ENCODE results near the gene RIMS4. TPM values are rescaled to one million over a fixed set of nuclear protein-coding genes. Genes with fewer than 3 reads are reported as not detected.

RIMS4 gene
- total and polyA plus RNA-seq, 9 of the 15 experiments (the other 6 are each of a cell fraction or from before 2014, with no cell fraction given) = 0.04 TPM; not detected in 8

DNA sequence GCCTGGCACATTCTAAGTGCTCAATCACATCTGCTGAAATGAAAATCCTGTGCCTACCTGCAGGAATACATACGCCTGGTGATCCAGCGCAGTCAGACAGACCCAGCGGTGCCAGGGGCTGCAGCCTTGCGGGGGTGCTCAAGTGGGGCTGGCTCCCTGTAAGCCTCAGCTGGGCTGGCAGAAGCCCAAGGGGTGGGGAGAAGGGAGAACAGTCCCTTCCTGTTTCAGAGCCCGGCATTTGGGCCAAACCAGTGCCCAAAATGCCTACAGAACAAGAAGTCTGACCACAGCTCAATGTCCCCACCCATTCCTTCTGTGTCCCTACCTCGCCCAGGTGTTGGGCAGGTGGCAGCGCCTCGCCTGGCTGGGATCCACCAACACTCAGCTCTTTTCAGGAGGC lies 42.1 kb downstream of the RIMS4 start (continued):
- no peak for TF ChIP-seq SRF (CRISPR knock-in tag; IDR thresholded peaks at IDR 0.05)

- Histone ChIP-seq H3K9me1 (ENCODE audit: control insufficient read depth, insufficient read depth, low read length) (no peaks in the 10 kb centered on the region), H3K4me1 (replicated peaks in 1 of 2; ENCODE audit: control insufficient read depth in 2 of 2, insufficient read depth in 2 of 2, low read length in 2 of 2) (no peaks in the 10 kb centered on the region), H3K9me3 (replicated peaks; ENCODE audit: control insufficient read depth, insufficient read depth, low read depth, low read length) (no peaks in the 10 kb centered on the region), H3K27me3 (ENCODE audit: control insufficient read depth in 2 of 2, insufficient read depth in 2 of 2, low read length in 2 of 2) (peaks cover 0 to 41% of the 10 kb centered on the region in 2 experiments; a peak in 4 of 5 replicates), H3K36me3 (ENCODE audit: control insufficient read depth, insufficient read depth, low read length) (no peaks in the 10 kb centered on the region), H2AFZ (ENCODE audit: low read depth, low read length) (no peak overlapping the region), H4K20me1 (replicated peaks; ENCODE audit: control insufficient read depth, insufficient read depth, low read length) (peaks cover 4% of the 10 kb centered on the region; the same call in 1 of the 2 replicates), H3K27ac (ENCODE audit: extremely low read depth, low read depth, low read length) (no peak overlapping the region), H3K4me3 (no peak overlapping the region), H3K9ac (ENCODE audit: insufficient read depth in 1 of 2, low read depth in 2 of 2, low read length in 2 of 2) (no peak overlapping the region), H3K4me2 (ENCODE audit: insufficient read depth, low read length) (no peak overlapping the region), H3K79me2 (ENCODE audit: control insufficient read depth, insufficient read depth, low read length) (no peaks in the 10 kb centered on the region)
- in situ Hi-C loops (cut with MboI) = no loop called here
- FAIRE-seq (no peak), DNase-seq (ENCODE audit: extremely low read depth in 1 of 4, low spot score in 3 of 4) (no peak), ATAC-seq (no peak; the same call in 2 of the 3 replicates)
- intact Hi-C loops (cut with micrococcal nuclease) = no loop called here
- TF ChIP-seq SP1 (CRISPR knock-in tag; IDR thresholded peaks at IDR 0.05) = no peak
- no peak for TF ChIP-seq BCOR (IDR thresholded peaks at IDR 0.05)
- no peak for TF ChIP-seq ZNF77 (CRISPR knock-in tag; IDR thresholded peaks at IDR 0.05)
- TF ChIP-seq E2F8 (IDR thresholded peaks at IDR 0.05; ENCODE audit: low read depth, partially characterized antibody) = no peak
- TF ChIP-seq DACH1 (IDR thresholded peaks at IDR 0.05; ENCODE audit: partially characterized antibody) = no peak
- TF ChIP-seq ZBTB17 (CRISPR knock-in tag; IDR thresholded peaks at IDR 0.05) = peak; percentile 83; the same call in 1 of the 2 replicates
- ChIA-PET POLR2A (no interaction called here), CTCF (ENCODE audit: low intra/inter-chr PET ratio) (no interaction called here)
- 2% methylated on average over 7 of the region's 7 CpGs for WGBS (ENCODE audit: insufficient coverage, low coverage, missing lambda C conversion rate)
- BruUV-seq (replicated peaks) = no TSS peak
Measured at GRCh38 chr20:44765701-44766347, 44.5 kb downstream of the RIMS4 start.
